Peyer's patch (tissue), 4 donors: ENCODE measurements around the gene SLC2A14. TPM values are rescaled to one million over a fixed set of nuclear protein-coding genes. Genes with fewer than 3 reads are reported as not detected.
"Not testable (repeated sequence)": the region's sequence is repeated elsewhere in the genome, so short reads cannot be mapped to it uniquely, and the experiment has no call there.

ENCODE experiments used
- DNase-seq, 3 donors: peaks; one replicate each; pipeline ENCODE4 v3.0.0-alpha.2; 2017 to 2019
- H3K27ac ChIP-seq, 4 donors: fragments of 200-600 bp; sonication (generic); one replicate each; pipeline ENCODE4 v1.5.1; 2016 to 2019
- H3K27me3 ChIP-seq, 2 donors: fragments of 200-600 bp; sonication (generic); one replicate each; pipeline ENCODE4 v1.5.1; 2019
- H3K36me3 ChIP-seq, 3 donors: fragments of 200-600 bp; sonication (generic); one replicate each; pipeline ENCODE4 v1.5.1; 2016 to 2019
- H3K4me1 ChIP-seq, 4 donors: fragments of 200-600 bp; sonication (generic); one replicate each; pipeline ENCODE4 v1.5.1; 2016 to 2019
- H3K4me3 ChIP-seq, 4 donors: fragments of 200-600 bp; sonication (generic); 1 replicate in 3 of 4; 2 replicates in 1 of 4; pipeline ENCODE4 v1.5.1; 2016 to 2019; ENCODE audit warnings: mild to moderate bottlenecking in 1 of 4
- H3K9me3 ChIP-seq, 4 donors: fragments of 200-600 bp; sonication (generic); one replicate each; pipeline ENCODE4 v1.5.1; 2016 to 2019; ENCODE audit warnings: mild to moderate bottlenecking in 1 of 4
- CTCF ChIP-seq, 6 experiments: fragments of 450-650 bp in 4 of 6; fragments of 200-600 bp in 2 of 6; sonication (generic) in 1 of 6; IDR thresholded peaks; one replicate each; pipeline ENCODE4 v1.5.1; 2017 to 2019; ENCODE audit warnings: antibody characterized with exemption in 6 of 6, mild to moderate bottlenecking in 3 of 6, moderate library complexity in 1 of 6
- POLR2A ChIP-seq, 2 donors: fragments of 450-650 bp; IDR thresholded peaks; one replicate each; pipeline ENCODE4 v1.5.1; 2017; ENCODE audit warnings: antibody characterized with exemption in 2 of 2, mild to moderate bottlenecking in 2 of 2, moderate library complexity in 2 of 2
- total RNA-seq, 4 donors: library from RNA; depleted of rRNA; stranded (reverse); fragments of >200 nt; gene quantifications; one replicate each; pipeline ENCODE4 v1.1.0, GENCODE V29; 2016

SLC2A14 gene
- total RNA-seq, 4 donors from 2014 or later, result 0.57 to 1.1 TPM; not detected in 2

GRCh38 chr12:7853557-7853956 lies 19.2 kb downstream of the SLC2A14 start:
- TF ChIP-seq POLR2A (IDR thresholded peaks at IDR 0.05) (no peak), CTCF (IDR thresholded peaks at IDR 0.05) (no peak)
- H3K9me3 ChIP-seq, result no peaks in the 10 kb centered on the region
- H3K4me3 ChIP-seq, result no peak overlapping the region
- no peaks in the 10 kb centered on the region for H3K27me3 ChIP-seq
- DNase-seq, result no peak
- no peaks in the 10 kb centered on the region for H3K4me1 ChIP-seq
- H3K27ac ChIP-seq, result no peak overlapping the region
- H3K36me3 ChIP-seq, result no peaks in the 10 kb centered on the region

GRCh38 chr12:7851622-7852081 lies 21.1 kb downstream of the SLC2A14 start:
- not testable (repeated sequence) for DNase-seq, H3K27ac ChIP-seq, H3K27me3 ChIP-seq, H3K4me3 ChIP-seq, H3K9me3 ChIP-seq, H3K36me3 ChIP-seq, H3K4me1 ChIP-seq

GRCh38 chr12:7850099-7850498 lies 22.6 kb downstream of the SLC2A14 start:
- H3K9me3 ChIP-seq, DNase-seq, H3K36me3 ChIP-seq, H3K4me3 ChIP-seq, H3K27me3 ChIP-seq, H3K27ac ChIP-seq, H3K4me1 ChIP-seq: not testable (repeated sequence)

GRCh38 chr12:7848098-7848422 lies 24.7 kb downstream of the SLC2A14 start:
- not testable (repeated sequence) for H3K9me3 ChIP-seq, DNase-seq, H3K27me3 ChIP-seq, H3K27ac ChIP-seq, H3K36me3 ChIP-seq, H3K4me3 ChIP-seq, H3K4me1 ChIP-seq

- not testable (repeated sequence) for H3K9me3 ChIP-seq, H3K4me3 ChIP-seq, H3K36me3 ChIP-seq, H3K4me1 ChIP-seq, H3K27me3 ChIP-seq, H3K27ac ChIP-seq, DNase-seq
These were observed 25.3 kb downstream of the SLC2A14 start for GRCh38 chr12:7847226-7848097.

GRCh38 chr12:7844116-7844515 lies 28.6 kb downstream of the SLC2A14 start:
- Histone ChIP-seq H3K27ac (no peak overlapping the region), H3K9me3 (no peaks in the 10 kb centered on the region), H3K4me1 (no peaks in the 10 kb centered on the region), H3K4me3 (no peak overlapping the region), H3K36me3 (no peaks in the 10 kb centered on the region), H3K27me3 (no peaks in the 10 kb centered on the region)
- DNase-seq, result no peak
- TF ChIP-seq CTCF (IDR thresholded peaks at IDR 0.05), result no peak

GRCh38 chr12:7843583-7843982 lies 29.1 kb downstream of the SLC2A14 start:
- DNase-seq, H3K4me3 ChIP-seq, H3K4me1 ChIP-seq, H3K27ac ChIP-seq, H3K9me3 ChIP-seq, H3K27me3 ChIP-seq, H3K36me3 ChIP-seq: not testable (repeated sequence)

- H3K9me3 ChIP-seq, H3K4me1 ChIP-seq: not testable (repeated sequence)
These were observed 29.6 kb downstream of the SLC2A14 start for GRCh38 chr12:7843149-7843548.

GRCh38 chr12:7842444-7842843 lies 30.3 kb downstream of the SLC2A14 start:
- DNase-seq, H3K4me3 ChIP-seq, H3K9me3 ChIP-seq, H3K27me3 ChIP-seq, H3K27ac ChIP-seq, H3K36me3 ChIP-seq, H3K4me1 ChIP-seq: not testable (repeated sequence)

More at GRCh38 chr12:7843149-7843548, 29.6 kb downstream of the SLC2A14 start:
- H3K36me3 ChIP-seq, DNase-seq, H3K27me3 ChIP-seq, H3K27ac ChIP-seq, H3K4me3 ChIP-seq: not testable (repeated sequence)

GRCh38 chr12:7839848-7840247 lies 32.9 kb downstream of the SLC2A14 start:
- not testable (repeated sequence) for H3K9me3 ChIP-seq, H3K27ac ChIP-seq, H3K36me3 ChIP-seq, H3K4me1 ChIP-seq, H3K27me3 ChIP-seq, DNase-seq, H3K4me3 ChIP-seq

GRCh38 chr12:7839226-7839625 lies 33.5 kb downstream of the SLC2A14 start:
- DNase-seq, result not testable (repeated sequence)

More at GRCh38 chr12:7839226-7839625, 33.5 kb downstream of the SLC2A14 start:
- not testable (repeated sequence) for H3K9me3 ChIP-seq, H3K27ac ChIP-seq, H3K4me1 ChIP-seq, H3K36me3 ChIP-seq, H3K27me3 ChIP-seq, H3K4me3 ChIP-seq
